ENCODE measurements around the gene PRDM13. TPM values are rescaled to one million over a fixed set of nuclear protein-coding genes. Genes with fewer than 3 reads are reported as not detected.

Gene PRDM13
- total RNA-seq (not detected), polyA plus RNA-seq (not detected)
- long read RNA-seq, donor 1: 0 reads
- long read RNA-seq, donor 2: 0 reads

- Histone ChIP-seq H3K27ac (no peak within 1 kb of the TSS), H3K4me1 (peaks cover 29% of the 10 kb centered on the region), H3K4me3 (no peak within 1 kb of the TSS), H3K36me3 (ENCODE audit: insufficient read depth in 1 of 2, low read depth in 1 of 2) (no peaks in the 10 kb centered on the region), H3K27me3 (ENCODE audit: insufficient read depth in 3 of 3, low read length in 2 of 3) (peaks cover 0 to 100% (median 58%) of the 10 kb centered on the region in 3 donors), H3K9me3 (no peaks in the 10 kb centered on the region)
- whole genome bisulfite sequencing, 3 donors: 2 to 4% (median 3%) methylated on average over 50 to 54 of the region's 54 CpGs
- TF ChIP-seq CTCF (IDR thresholded peaks at IDR 0.05): no peak
- peak in 1 of 4 donors; percentile 10 for ATAC-seq
- no peak for DNase-seq
- intact Hi-C loops (cut with DNase I): no loop called here
Observed at GRCh38 chr6:99606656-99607415, at the start of gene PRDM13. Gene PRDM13 (plus strand): TSS chr6:99606833. CDS start chr6:99607035, 202 bp downstream.

GRCh38 chr6:99559057-99559456 lies 47.6 kb upstream of the PRDM13 start:
- peaks cover 14% of the 10 kb centered on the region for H3K4me1 ChIP-seq
- H3K27ac ChIP-seq: no peak overlapping the region
- no peaks in the 10 kb centered on the region for H3K27me3 ChIP-seq (ENCODE audit: insufficient read depth in 3 of 3, low read length in 2 of 3)
- intact Hi-C loops (cut with DNase I): loop anchor here in 1 of 2 donors (10.0 kb wide), 1 partner anchor 154 kb away; no protein-coding TSS in a partner anchor
- WGBS, 3 donors: 91 to 94% (median 92%) methylated on average over 2 of the region's 2 CpGs
- no peak overlapping the region for H3K4me3 ChIP-seq
- no peak for TF ChIP-seq CTCF (IDR thresholded peaks at IDR 0.05)
- DNase-seq (no peak), ATAC-seq (no peak)
- H3K36me3 ChIP-seq (ENCODE audit: insufficient read depth in 1 of 2, low read depth in 1 of 2): peaks cover 4 to 66% of the 10 kb centered on the region in 2 donors
- H3K9me3 ChIP-seq: no peaks in the 10 kb centered on the region

GRCh38 chr6:99560668-99561067 lies 46.0 kb upstream of the PRDM13 start:
- Histone ChIP-seq H3K9me3 (no peaks in the 10 kb centered on the region), H3K36me3 (ENCODE audit: insufficient read depth in 1 of 2, low read depth in 1 of 2) (peaks cover 4 to 50% of the 10 kb centered on the region in 2 donors), H3K27ac (no peak overlapping the region), H3K4me3 (no peak overlapping the region), H3K4me1 (peaks cover 21% of the 10 kb centered on the region), H3K27me3 (ENCODE audit: insufficient read depth in 3 of 3, low read length in 2 of 3) (no peaks in the 10 kb centered on the region)
- ATAC-seq (no peak), DNase-seq (no peak)
- intact Hi-C loops (cut with DNase I): no loop called here
- WGBS, 3 donors: 96 to 98% (median 97%) methylated on average over 4 of the region's 4 CpGs
- TF ChIP-seq CTCF (IDR thresholded peaks at IDR 0.05): no peak

- Histone ChIP-seq H3K9me3 (no peaks in the 10 kb centered on the region), H3K36me3 (ENCODE audit: insufficient read depth in 1 of 2, low read depth in 1 of 2) (peaks cover 4 to 27% of the 10 kb centered on the region in 2 donors), H3K27me3 (ENCODE audit: insufficient read depth in 3 of 3, low read length in 2 of 3) (no peaks in the 10 kb centered on the region), H3K4me3 (no peak overlapping the region), H3K4me1 (peaks cover 38% of the 10 kb centered on the region), H3K27ac (peak overlapping the region; percentile 61)
- intact Hi-C loops (cut with DNase I): no loop called here
- DNase-seq (no peak), ATAC-seq (peak; percentile 65 to 85 (median 74))
- 46 to 70% (median 54%) methylated on average over 4 of the region's 4 CpGs for WGBS, 3 donors
- TF ChIP-seq CTCF (IDR thresholded peaks at IDR 0.05): no peak
Observed at GRCh38 chr6:99563056-99563723, 43.4 kb upstream of the PRDM13 start.
